ENCODE results near the gene SPINK1. TPM values are rescaled to one million over a fixed set of nuclear protein-coding genes. Genes with fewer than 3 reads are reported as not detected.

SPINK1 gene
- total and polyA plus RNA-seq, 2 experiments from 2014 or later, result 0.82 TPM; not detected in 1

DNA sequence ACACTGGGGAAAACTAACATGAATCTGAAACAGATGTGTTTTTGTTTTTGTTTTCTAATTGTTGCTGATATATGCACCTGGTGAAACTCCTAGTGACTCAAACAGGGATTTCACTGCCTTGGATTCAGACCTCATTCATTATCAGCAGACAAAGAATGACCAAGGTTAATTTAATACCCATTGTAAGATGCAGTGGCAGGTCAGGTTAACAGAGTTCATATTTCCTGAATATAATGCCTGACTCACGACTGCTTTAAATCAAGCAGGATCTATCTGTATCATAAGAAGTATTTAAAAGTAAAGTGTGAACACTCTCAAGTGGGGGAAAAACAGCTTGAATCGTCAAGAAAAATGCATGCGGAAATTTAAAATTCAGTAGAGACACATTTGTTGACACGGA is 54.5 kb downstream of the SPINK1 start:
- no peaks in the 10 kb centered on the region; the same call in 1 of the 2 replicates for H3F3A ChIP-seq (replicated peaks; ENCODE audit: low read depth)
- H3K36me3 Mint-ChIP-seq (ENCODE audit: low read depth), result peaks cover 21% of the 10 kb centered on the region
- H4K20me1 ChIP-seq (replicated peaks; ENCODE audit: insufficient read depth), result no peaks in the 10 kb centered on the region; the same call in 1 of the 2 replicates
- H3K27ac ChIP-seq (ENCODE audit: low read depth), result no peak overlapping the region
- peaks cover 50% of the 10 kb centered on the region for H3K4me1 Mint-ChIP-seq
- peaks cover 17% of the 10 kb centered on the region for H3K9me3 Mint-ChIP-seq
- H3K36me3 ChIP-seq (ENCODE audit: insufficient read depth), result no peaks in the 10 kb centered on the region
- no peak overlapping the region for H3K27ac Mint-ChIP-seq
- H3K79me2 ChIP-seq (replicated peaks; ENCODE audit: insufficient read depth), result peaks cover 97% of the 10 kb centered on the region
- no peak for DNase-seq (ENCODE audit: low spot score)
- no peak overlapping the region for H3K4me2 ChIP-seq
- no peaks in the 10 kb centered on the region for H3K9me2 ChIP-seq (ENCODE audit: insufficient read depth)
- H3K4me3 Mint-ChIP-seq, result no peak overlapping the region
- H2AFZ ChIP-seq, result no peak overlapping the region
- H3K27me3 ChIP-seq (ENCODE audit: insufficient read depth), result no peaks in the 10 kb centered on the region
- no peak overlapping the region for H3K4me3 ChIP-seq
- TF ChIP-seq, protein P1, sequence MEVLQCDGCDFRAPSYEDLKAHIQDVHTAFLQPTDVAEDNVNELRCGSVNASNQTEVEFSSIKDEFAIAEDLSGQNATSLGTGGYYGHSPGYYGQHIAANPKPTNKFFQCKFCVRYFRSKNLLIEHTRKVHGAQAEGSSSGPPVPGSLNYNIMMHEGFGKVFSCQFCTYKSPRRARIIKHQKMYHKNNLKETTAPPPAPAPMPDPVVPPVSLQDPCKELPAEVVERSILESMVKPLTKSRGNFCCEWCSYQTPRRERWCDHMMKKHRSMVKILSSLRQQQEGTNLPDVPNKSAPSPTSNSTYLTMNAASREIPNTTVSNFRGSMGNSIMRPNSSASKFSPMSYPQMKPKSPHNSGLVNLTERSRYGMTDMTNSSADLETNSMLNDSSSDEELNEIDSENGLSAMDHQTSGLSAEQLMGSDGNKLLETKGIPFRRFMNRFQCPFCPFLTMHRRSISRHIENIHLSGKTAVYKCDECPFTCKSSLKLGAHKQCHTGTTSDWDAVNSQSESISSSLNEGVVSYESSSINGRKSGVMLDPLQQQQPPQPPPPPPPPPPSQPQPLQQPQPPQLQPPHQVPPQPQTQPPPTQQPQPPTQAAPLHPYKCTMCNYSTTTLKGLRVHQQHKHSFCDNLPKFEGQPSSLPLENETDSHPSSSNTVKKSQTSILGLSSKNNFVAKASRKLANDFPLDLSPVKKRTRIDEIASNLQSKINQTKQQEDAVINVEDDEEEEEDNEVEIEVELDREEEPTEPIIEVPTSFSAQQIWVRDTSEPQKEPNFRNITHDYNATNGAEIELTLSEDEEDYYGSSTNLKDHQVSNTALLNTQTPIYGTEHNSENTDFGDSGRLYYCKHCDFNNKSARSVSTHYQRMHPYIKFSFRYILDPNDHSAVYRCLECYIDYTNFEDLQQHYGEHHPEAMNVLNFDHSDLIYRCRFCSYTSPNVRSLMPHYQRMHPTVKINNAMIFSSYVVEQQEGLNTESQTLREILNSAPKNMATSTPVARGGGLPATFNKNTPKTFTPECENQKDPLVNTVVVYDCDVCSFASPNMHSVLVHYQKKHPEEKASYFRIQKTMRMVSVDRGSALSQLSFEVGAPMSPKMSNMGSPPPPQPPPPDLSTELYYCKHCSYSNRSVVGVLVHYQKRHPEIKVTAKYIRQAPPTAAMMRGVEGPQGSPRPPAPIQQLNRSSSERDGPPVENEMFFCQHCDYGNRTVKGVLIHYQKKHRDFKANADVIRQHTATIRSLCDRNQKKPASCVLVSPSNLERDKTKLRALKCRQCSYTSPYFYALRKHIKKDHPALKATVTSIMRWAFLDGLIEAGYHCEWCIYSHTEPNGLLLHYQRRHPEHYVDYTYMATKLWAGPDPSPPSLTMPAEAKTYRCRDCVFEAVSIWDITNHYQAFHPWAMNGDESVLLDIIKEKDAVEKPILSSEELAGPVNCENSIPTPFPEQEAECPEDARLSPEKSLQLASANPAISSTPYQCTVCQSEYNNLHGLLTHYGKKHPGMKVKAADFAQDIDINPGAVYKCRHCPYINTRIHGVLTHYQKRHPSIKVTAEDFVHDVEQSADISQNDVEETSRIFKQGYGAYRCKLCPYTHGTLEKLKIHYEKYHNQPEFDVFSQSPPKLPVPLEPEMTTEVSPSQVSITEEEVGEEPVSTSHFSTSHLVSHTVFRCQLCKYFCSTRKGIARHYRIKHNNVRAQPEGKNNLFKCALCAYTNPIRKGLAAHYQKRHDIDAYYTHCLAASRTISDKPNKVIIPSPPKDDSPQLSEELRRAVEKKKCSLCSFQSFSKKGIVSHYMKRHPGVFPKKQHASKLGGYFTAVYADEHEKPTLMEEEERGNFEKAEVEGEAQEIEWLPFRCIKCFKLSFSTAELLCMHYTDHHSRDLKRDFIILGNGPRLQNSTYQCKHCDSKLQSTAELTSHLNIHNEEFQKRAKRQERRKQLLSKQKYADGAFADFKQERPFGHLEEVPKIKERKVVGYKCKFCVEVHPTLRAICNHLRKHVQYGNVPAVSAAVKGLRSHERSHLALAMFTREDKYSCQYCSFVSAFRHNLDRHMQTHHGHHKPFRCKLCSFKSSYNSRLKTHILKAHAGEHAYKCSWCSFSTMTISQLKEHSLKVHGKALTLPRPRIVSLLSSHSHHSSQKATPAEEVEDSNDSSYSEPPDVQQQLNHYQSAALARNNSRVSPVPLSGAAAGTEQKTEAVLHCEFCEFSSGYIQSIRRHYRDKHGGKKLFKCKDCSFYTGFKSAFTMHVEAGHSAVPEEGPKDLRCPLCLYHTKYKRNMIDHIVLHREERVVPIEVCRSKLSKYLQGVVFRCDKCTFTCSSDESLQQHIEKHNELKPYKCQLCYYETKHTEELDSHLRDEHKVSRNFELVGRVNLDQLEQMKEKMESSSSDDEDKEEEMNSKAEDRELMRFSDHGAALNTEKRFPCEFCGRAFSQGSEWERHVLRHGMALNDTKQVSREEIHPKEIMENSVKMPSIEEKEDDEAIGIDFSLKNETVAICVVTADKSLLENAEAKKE (CRISPR knock-in tag; IDR thresholded peaks at IDR 0.05), result no peak
- TF ChIP-seq JUNB (IDR thresholded peaks at IDR 0.05; ENCODE audit: unreplicated experiment) (no peak), ZNF331 (CRISPR knock-in tag; IDR thresholded peaks at IDR 0.05; ENCODE audit: low read depth) (no peak)
- peaks cover 52% of the 10 kb centered on the region for H3K4me1 ChIP-seq (ENCODE audit: insufficient read depth)
- no peak for ATAC-seq
- peaks cover 2% of the 10 kb centered on the region for H3K27me3 Mint-ChIP-seq (ENCODE audit: insufficient read depth, low read depth, poor library complexity)

Other genes with a start within 250 kb of the SPINK1 start
- gene JAKMIP2, start 48.9 kb downstream of the SPINK1 start, total RNA-seq (2014; rRNA removed; shearing (Covaris generic)), result 16.9 and 27.2 TPM in 2 replicates
- gene JAKMIP2, start 48.9 kb downstream of the SPINK1 start, polyA plus RNA-seq (2016; fragmentation: Nextera tagmentation; extraction: Ambion mirVana), result 15.6 and 20.5 TPM in 2 replicates
- 27.0 and 36.1 TPM in 2 replicates for gene SCGB3A2, start 47.0 kb upstream of the SPINK1 start, total RNA-seq (2014; rRNA removed; shearing (Covaris generic))
- gene SCGB3A2, start 47.0 kb upstream of the SPINK1 start, polyA plus RNA-seq (2016; fragmentation: Nextera tagmentation; extraction: Ambion mirVana), result 251 and 256 TPM in 2 replicates
- gene C5orf46, start 74.9 kb upstream of the SPINK1 start, total RNA-seq (2014; rRNA removed; shearing (Covaris generic)), result not detected in 2 replicates
- 0.40 and 0.42 TPM in 2 replicates for gene C5orf46, start 74.9 kb upstream of the SPINK1 start, polyA plus RNA-seq (2016; fragmentation: Nextera tagmentation; extraction: Ambion mirVana)
- 1.5 and 4.5 TPM in 2 replicates for gene SPINK5, start 232.3 kb upstream of the SPINK1 start, total RNA-seq (2014; rRNA removed; shearing (Covaris generic))
- 6.9 and 8.8 TPM in 2 replicates for gene SPINK5, start 232.3 kb upstream of the SPINK1 start, polyA plus RNA-seq (2016; fragmentation: Nextera tagmentation; extraction: Ambion mirVana)

Data from GM23338 (cell line).